B cell (primary cell): ENCODE measurements around the gene RPL13A.

Experiments used
- EZH2 ChIP-seq: IDR thresholded peaks from 2 replicates; pipeline ENCODE4 v1.6.1; 2012; ENCODE audit warnings: borderline replicate concordance, low read depth, mild to moderate bottlenecking, moderate library complexity, low read length; ENCODE audit not compliant: insufficient read depth, poor library complexity, severe bottlenecking
- TF ChIP-seq, protein P1 (sequence below): fragments of 200-600 bp; IDR thresholded peaks from one replicate; pipeline ENCODE4 v1.8.0; 2022; ENCODE audit warnings: antibody characterized with exemption, mild to moderate bottlenecking

DNA sequence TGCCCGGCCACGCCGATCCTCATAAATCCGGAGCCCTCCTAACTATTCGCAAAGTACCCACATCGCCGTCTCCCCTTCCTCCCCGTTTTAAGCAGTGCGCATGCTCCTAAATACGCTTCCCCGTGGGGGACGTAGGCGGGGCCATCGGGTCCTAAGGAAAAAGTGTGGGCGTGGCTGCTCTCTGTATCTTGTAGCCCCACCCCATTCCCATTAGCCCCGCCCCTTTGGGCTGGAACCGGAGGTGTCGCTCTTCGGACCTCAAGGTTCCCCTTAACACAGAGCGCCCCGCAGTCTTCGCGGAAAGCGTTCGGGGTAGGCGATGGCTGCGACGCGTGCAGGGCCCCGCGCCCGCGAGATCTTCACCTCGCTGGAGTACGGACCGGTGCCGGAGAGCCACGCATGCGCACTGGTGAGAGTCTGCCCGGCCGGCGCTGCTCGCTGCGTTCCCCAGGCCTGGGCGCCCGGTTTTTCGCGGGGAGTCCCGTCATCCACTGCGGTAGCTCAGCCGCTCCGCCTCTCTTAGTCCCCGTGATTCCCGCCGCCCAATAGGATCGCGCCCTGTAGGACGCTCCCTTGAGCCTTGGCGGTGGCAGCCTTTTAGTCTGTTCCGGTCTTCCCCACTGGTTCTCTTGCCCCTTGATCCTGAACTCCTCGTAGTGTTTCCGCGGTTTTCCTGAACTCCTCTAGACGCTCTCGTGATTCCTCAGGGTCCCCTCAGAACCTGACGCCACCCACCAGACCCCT is 34.2 kb upstream of the RPL13A start, which contains the start of gene ALDH16A1:
- TF ChIP-seq, protein P1, sequence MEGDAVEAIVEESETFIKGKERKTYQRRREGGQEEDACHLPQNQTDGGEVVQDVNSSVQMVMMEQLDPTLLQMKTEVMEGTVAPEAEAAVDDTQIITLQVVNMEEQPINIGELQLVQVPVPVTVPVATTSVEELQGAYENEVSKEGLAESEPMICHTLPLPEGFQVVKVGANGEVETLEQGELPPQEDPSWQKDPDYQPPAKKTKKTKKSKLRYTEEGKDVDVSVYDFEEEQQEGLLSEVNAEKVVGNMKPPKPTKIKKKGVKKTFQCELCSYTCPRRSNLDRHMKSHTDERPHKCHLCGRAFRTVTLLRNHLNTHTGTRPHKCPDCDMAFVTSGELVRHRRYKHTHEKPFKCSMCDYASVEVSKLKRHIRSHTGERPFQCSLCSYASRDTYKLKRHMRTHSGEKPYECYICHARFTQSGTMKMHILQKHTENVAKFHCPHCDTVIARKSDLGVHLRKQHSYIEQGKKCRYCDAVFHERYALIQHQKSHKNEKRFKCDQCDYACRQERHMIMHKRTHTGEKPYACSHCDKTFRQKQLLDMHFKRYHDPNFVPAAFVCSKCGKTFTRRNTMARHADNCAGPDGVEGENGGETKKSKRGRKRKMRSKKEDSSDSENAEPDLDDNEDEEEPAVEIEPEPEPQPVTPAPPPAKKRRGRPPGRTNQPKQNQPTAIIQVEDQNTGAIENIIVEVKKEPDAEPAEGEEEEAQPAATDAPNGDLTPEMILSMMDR, result no peak
- no peak for TF ChIP-seq EZH2
